Testis (tissue), 3 donors: ENCODE measurements around the gene SDHA. TPM values are rescaled to one million over a fixed set of nuclear protein-coding genes. Genes with fewer than 3 reads are reported as not detected.
"Not testable (repeated sequence)": the region's sequence is repeated elsewhere in the genome, so short reads cannot be mapped to it uniquely, and the experiment has no call there.

Experiments
- DNase-seq: peaks from one replicate; pipeline ENCODE4 v3.0.0-alpha.2; 2019
- H3K27ac ChIP-seq, 2 donors: fragments of 200-600 bp; sonication (generic); one replicate each; pipeline ENCODE4 v1.5.1; 2019
- H3K27me3 ChIP-seq: fragments of 200-600 bp; sonication (generic); one replicate; pipeline ENCODE4 v1.5.1; 2019
- H3K36me3 ChIP-seq: fragments of 200-600 bp; sonication (generic); one replicate; pipeline ENCODE4 v1.5.1; 2017; ENCODE audit warnings: low read depth; ENCODE audit errors: missing control alignments
- H3K4me1 ChIP-seq: fragments of 200-600 bp; sonication (generic); one replicate; pipeline ENCODE4 v1.5.1; 2019
- H3K4me3 ChIP-seq, 2 donors: fragments of 200-600 bp; sonication (generic); one replicate each; pipeline ENCODE4 v1.5.1; 2017 to 2019
- H3K9me3 ChIP-seq: fragments of 200-600 bp; sonication (generic); one replicate; pipeline ENCODE4 v1.5.1; 2017
- POLR2A ChIP-seq: fragments of 450-650 bp; IDR thresholded peaks from one replicate; pipeline ENCODE4 v1.6.1; 2017; ENCODE audit warnings: antibody characterized with exemption, mild to moderate bottlenecking, moderate library complexity
- WGBS, 2 donors: methylation state at CpG; one replicate each; pipeline ENCODE4 v1.1.5; 2018; 5-methylcytosine and 5-hydroxymethylcytosine counted together
- intact Hi-C: fragments of 100-400 bp; cut with DNase I; formaldehyde crosslinking; loops from one replicate; pipeline ENCODE4 v1.15.1; 2023; ENCODE audit warnings: low total_unique reads
- polyA plus RNA-seq: library from polyadenylated mRNA; stranded (reverse); fragments of 350-450 nt; fragmentation: Illumina TruSeq; extraction: RNeasy Lipid Tissue Mini Kit (QIAGEN cat#74804); gene quantifications from one replicate; pipeline ENCODE4 v1.2.3, GENCODE V29; 2014; ENCODE audit warnings: low read depth, low replicate concordance; ENCODE audit not compliant: insufficient read depth
- total RNA-seq, 2 donors: library from RNA; depleted of rRNA; stranded (reverse); fragments of >200 nt; gene quantifications; one replicate each; pipeline ENCODE4 v1.2.3, GENCODE V29; 2016
- TF ChIP-seq, protein P1 (sequence below), 3 experiments: fragments of 450-650 bp in 2 of 3; fragments of 200-600 bp in 1 of 3; sonication (generic) in 1 of 3; IDR thresholded peaks; one replicate each; pipeline ENCODE4 v1.5.1; 2016 to 2019; ENCODE audit warnings: antibody characterized with exemption in 3 of 3, mild to moderate bottlenecking in 2 of 3, moderate library complexity in 1 of 3

Gene SDHA
- total and polyA plus RNA-seq, 3 donors from 2014 or later: 96.9 to 195 (median 107) TPM

DNA sequence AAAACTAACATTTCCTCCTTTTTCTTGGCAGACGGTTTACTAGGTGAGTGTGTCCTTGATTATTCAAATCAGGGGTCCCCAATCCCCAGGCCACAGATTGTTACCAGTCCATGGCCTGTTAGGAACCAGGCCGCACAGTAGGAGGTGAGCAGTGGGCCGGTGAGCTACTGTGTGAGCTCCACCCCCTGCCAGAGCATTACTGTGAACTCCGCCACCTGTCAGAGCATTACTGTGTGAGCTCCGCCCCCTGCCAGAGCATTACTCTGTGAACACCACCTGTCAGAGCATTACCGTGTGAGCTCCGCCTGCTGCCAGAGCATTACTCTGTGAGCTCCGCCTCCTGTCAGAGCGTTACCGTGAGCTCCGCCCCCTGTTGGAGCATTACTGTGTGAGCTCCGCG lies 39.0 kb downstream of the SDHA start:
- TF ChIP-seq, protein P1, sequence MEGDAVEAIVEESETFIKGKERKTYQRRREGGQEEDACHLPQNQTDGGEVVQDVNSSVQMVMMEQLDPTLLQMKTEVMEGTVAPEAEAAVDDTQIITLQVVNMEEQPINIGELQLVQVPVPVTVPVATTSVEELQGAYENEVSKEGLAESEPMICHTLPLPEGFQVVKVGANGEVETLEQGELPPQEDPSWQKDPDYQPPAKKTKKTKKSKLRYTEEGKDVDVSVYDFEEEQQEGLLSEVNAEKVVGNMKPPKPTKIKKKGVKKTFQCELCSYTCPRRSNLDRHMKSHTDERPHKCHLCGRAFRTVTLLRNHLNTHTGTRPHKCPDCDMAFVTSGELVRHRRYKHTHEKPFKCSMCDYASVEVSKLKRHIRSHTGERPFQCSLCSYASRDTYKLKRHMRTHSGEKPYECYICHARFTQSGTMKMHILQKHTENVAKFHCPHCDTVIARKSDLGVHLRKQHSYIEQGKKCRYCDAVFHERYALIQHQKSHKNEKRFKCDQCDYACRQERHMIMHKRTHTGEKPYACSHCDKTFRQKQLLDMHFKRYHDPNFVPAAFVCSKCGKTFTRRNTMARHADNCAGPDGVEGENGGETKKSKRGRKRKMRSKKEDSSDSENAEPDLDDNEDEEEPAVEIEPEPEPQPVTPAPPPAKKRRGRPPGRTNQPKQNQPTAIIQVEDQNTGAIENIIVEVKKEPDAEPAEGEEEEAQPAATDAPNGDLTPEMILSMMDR (IDR thresholded peaks at IDR 0.05): no peak
- TF ChIP-seq POLR2A: no peak
- H3K9me3 ChIP-seq: no peaks in the 10 kb centered on the region
- intact Hi-C loops: no loop called here
- 81% methylated on average over 7 to 13 of the region's 13 CpGs for WGBS, 2 donors
- no peak overlapping the region for H3K4me3 ChIP-seq
- no peaks in the 10 kb centered on the region for H3K27me3 ChIP-seq
- H3K4me1 ChIP-seq: no peaks in the 10 kb centered on the region
- no peaks in the 10 kb centered on the region for H3K36me3 ChIP-seq
- H3K27ac ChIP-seq: no peak overlapping the region
- DNase-seq: no peak

DNA sequence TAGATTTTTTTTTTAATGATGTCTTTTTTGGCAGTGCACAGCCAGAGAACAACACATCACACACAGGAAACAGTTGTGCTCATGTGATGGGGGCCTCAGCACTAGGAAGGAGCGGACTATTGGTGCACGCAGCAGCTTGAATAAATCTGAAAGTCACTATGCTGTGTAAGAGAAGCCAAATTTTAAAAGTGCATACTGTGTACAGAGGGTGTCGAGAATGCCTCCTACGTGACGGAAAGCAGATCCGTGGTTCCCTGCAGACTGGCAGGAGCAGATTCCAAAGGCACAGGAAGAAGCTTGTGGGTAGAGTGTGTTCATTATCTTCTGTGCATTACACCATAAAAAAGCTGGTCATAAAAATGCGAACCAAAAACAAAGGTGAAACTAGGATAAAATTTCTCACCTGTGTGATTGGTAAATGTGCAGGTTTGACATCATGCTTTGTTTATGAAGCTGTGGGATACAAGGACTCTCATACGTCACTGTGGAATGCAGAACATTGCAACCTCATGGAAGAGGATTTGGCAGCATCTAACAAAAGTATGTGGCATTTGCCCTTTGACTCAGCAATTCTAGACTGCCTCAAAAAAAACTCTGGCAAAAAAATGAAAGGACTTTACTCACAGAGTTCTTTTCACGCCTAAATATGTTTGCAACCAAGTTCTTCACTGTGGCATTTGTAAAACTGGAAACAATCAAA lies 45.3 kb downstream of the SDHA start:
- intact Hi-C loops, H3K27ac ChIP-seq, H3K4me1 ChIP-seq, H3K9me3 ChIP-seq, H3K36me3 ChIP-seq, H3K4me3 ChIP-seq, DNase-seq, H3K27me3 ChIP-seq: not testable (repeated sequence)
- WGBS, 2 donors: 70% methylated on average over 9 of the region's 9 CpGs

DNA sequence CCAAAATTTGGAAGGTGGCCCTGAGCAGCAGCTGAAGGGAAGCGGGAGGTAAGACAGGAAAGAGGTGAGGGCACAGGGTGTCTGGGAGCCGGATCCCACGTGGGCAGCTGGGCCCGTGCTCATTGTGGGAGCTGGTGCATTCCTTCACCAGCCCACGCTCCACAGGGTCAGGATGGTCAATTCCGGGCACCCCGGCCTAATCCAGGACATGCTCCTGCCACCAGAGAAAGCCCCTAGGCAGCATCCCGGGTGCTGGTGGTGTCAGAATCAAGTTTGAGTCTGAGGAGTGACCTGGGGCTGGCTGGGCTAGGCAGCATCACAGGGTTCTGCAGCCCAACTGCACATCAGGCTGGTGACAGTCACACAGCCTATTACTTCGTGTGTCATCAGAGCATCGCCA lies 46.2 kb downstream of the SDHA start:
- TF ChIP-seq, protein P1 (IDR thresholded peaks at IDR 0.05): no peak
- TF ChIP-seq POLR2A: no peak
- Histone ChIP-seq H3K27me3 (no peaks in the 10 kb centered on the region), H3K9me3 (no peaks in the 10 kb centered on the region), H3K4me1 (peaks cover 3% of the 10 kb centered on the region), H3K4me3 (no peak overlapping the region), H3K27ac (no peak overlapping the region), H3K36me3 (no peaks in the 10 kb centered on the region)
- DNase-seq: no peak
- 76 to 88% methylated on average over 8 to 10 of the region's 10 CpGs for WGBS, 2 donors
- intact Hi-C loops: no loop called here

DNA sequence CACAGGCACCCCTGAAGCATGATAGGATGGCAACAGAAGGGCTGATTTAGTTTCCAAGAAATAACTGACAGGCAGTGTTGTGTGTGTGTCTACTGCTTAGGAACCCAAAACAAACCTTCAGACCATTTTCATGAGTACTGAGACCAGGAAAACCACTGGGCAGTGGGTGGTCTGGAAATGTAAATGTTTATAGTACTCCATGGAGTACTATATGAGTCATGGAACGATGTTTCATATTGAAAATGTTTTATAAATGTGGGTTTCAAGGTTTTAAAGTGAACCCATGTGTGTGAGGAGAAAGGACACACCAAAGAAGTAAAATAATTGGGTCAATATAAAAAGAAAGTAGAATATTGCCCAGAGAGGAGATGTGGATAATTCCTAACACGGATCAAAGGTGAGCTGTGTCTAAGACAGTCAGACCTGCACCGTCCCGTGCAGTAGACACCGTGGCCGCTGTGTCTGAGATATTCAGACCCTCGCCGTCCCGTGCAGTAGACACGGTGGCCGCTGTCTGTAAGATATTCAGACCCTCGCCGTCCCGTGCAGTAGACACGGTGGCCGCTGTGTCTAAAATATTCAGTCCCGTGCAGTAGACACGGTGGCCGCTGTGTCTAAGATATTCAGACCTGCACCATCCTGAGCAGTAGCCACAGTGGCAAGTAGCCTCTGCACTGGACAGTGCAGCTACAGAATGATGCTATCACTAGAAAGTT lies 48.3 kb downstream of the SDHA start:
- H3K9me3 ChIP-seq, H3K27me3 ChIP-seq, intact Hi-C loops, H3K36me3 ChIP-seq, H3K4me3 ChIP-seq, DNase-seq, H3K4me1 ChIP-seq, H3K27ac ChIP-seq: not testable (repeated sequence)
- 91 to 94% methylated on average over 19 of the region's 19 CpGs for WGBS, 2 donors

DNA sequence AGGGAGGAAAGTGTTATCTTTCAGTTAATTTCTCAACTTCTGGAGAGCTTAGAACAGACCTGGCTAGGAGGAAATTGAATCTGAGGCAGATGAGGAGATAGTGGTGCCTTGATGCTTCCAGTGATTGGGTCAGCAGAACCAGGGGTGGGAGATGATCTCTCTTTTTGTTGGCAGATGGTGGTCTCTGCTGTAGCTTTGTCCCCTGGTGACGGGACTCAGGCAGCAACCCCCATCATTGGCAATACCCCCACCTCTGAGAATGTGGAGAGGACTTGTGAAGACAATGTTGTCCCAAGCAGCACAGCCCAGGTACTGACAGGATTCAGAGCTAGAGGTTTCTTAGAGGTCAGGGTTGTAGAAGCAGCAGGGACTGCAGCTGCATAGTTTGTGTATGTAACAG lies 49.6 kb downstream of the SDHA start:
- Histone ChIP-seq H3K36me3 (no peaks in the 10 kb centered on the region), H3K27ac (no peak overlapping the region), H3K9me3 (no peaks in the 10 kb centered on the region), H3K27me3 (no peaks in the 10 kb centered on the region), H3K4me1 (peaks cover 5% of the 10 kb centered on the region), H3K4me3 (no peak overlapping the region)
- intact Hi-C loops: no loop called here
- 82 to 96% methylated on average over 1 of the region's 1 CpG for WGBS, 2 donors
- TF ChIP-seq, protein P1 (IDR thresholded peaks at IDR 0.05): no peak
- no peak for TF ChIP-seq POLR2A
- DNase-seq: no peak

DNA sequence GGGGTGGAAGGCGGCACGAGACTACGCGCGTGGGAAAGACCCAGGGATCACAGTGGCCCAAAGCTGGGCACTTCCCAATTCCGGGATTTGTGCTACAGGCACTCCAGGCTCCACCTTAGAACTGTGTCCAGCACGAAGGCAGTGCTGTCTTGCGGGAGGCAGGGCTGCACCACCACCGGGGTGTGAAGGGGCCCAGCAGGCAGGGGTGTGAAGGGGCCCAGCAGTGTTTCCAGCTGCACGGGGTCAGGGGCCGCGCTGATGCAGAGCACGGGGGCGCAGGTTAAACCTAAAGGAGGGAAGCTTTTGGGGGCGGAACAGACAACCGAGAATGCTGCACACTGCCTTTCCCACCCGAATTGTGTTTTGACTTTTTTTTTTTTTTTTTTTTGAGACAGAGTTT lies 52.2 kb downstream of the SDHA start:
- no peak for DNase-seq
- peaks cover 11% of the 10 kb centered on the region for H3K4me1 ChIP-seq
- TF ChIP-seq, protein P1 (IDR thresholded peaks at IDR 0.05): no peak
- no peak for TF ChIP-seq POLR2A
- H3K36me3 ChIP-seq: no peaks in the 10 kb centered on the region
- intact Hi-C loops: no loop called here
- no peak overlapping the region for H3K27ac ChIP-seq
- H3K27me3 ChIP-seq: no peaks in the 10 kb centered on the region
- H3K9me3 ChIP-seq: no peaks in the 10 kb centered on the region
- WGBS, 2 donors: 29 to 35% methylated on average over 16 to 17 of the region's 17 CpGs
- H3K4me3 ChIP-seq: peak overlapping the region; percentile 92 to 98

DNA sequence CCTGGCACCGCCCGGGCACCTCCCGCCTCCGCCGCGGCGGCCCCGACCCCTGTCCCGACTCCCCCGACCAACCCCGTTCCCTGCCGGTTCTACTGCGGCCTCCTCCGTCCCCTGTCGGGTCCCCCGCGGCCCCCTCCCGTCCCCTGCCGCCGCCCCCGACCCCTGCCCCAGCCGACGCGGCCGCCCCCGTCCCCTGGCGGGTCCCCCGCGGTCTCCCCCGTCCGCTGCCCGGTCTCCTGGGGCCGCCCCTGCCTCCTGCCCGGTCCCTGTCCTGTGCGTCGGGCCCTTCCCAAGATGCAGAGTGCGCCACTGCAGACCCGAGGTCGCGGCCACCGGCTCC lies 53.7 kb downstream of the SDHA start:
- DNase-seq, H3K36me3 ChIP-seq, H3K9me3 ChIP-seq, intact Hi-C loops, H3K27me3 ChIP-seq: not testable (repeated sequence)
- peak overlapping the region; percentile 67 to 84 for H3K27ac ChIP-seq
- WGBS, 2 donors: 3% methylated on average over 23 of the region's 41 CpGs; no CpG with 5 or more reads in 1 of the 2 donors
- H3K4me1 ChIP-seq: peaks cover 11% of the 10 kb centered on the region
- H3K4me3 ChIP-seq: peak overlapping the region; percentile 92 to 98

DNA sequence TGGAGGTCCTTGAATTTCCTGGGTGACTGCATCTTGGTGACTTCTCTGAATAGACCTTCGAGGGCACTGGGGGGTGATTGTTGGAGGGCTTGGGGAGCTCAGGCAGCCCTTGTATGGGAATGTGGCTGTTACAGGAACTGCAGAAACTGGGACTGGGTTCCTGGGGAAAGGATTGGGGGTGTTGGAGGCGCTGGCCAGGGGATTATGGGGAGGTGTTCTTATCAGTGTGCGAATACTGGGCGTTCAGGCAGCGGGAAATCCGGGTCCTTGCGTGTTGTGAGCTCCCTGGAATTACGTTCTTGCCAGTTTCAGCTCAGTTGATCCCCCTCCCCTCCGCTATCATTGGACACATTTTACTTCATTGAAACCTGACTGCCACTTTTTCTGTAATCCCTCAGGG lies 55.0 kb downstream of the SDHA start:
- 42% methylated on average over 9 of the region's 9 CpGs for WGBS, 2 donors
- intact Hi-C loops, DNase-seq, H3K27ac ChIP-seq, H3K27me3 ChIP-seq, H3K9me3 ChIP-seq, H3K36me3 ChIP-seq: not testable (repeated sequence)
- Histone ChIP-seq H3K4me1 (peaks cover 11% of the 10 kb centered on the region), H3K4me3 (peak overlapping the region in 1 of 2 donors; percentile 98)
